Stimulated activated naive B cell treated with anti-CD40 and anti-IgM and Interleukin-4, amounts not matched to agents 10 μg/mL and 1 μg/mL and 100 μg/mL, for 72 hours (primary cell): Measurements from ENCODE around the gene VPS25.

Experiments used
- ATAC-seq, 2 donors: fragments of 150-1000 bp; cut with Tn5 transposase; replicated peaks; 2 replicates each; pipeline ENCODE4 v1.10.0; 2021; ENCODE audit warnings: moderate library complexity in 1 of 2
- DNase-seq: peaks from one replicate; pipeline ENCODE4 v3.0.0; 2021
- H3K27ac Mint-ChIP-seq: one replicate; pipeline ENCODE4 v1.8.0; 2022; ENCODE audit warnings: mild to moderate bottlenecking, mixed read lengths
- H3K27me3 Mint-ChIP-seq, 2 donors: one replicate each; pipeline ENCODE4 v1.8.0; 2022; ENCODE audit warnings: mixed read lengths in 2 of 2
- H3K36me3 Mint-ChIP-seq, 2 donors: one replicate each; pipeline ENCODE4 v1.8.0; 2022; ENCODE audit warnings: mixed read lengths in 2 of 2, mild to moderate bottlenecking in 1 of 2
- H3K4me1 Mint-ChIP-seq, 2 donors: one replicate each; pipeline ENCODE4 v1.8.0; 2022; ENCODE audit warnings: mixed read lengths in 2 of 2, mild to moderate bottlenecking in 1 of 2
- H3K4me3 Mint-ChIP-seq, 2 donors: one replicate each; pipeline ENCODE4 v1.8.0; 2022; ENCODE audit warnings: mild to moderate bottlenecking in 2 of 2, mixed read lengths in 2 of 2, moderate library complexity in 1 of 2
- H3K9me3 Mint-ChIP-seq, 2 donors: one replicate each; pipeline ENCODE4 v1.8.0; 2022; ENCODE audit warnings: mixed read lengths in 2 of 2, mild to moderate bottlenecking in 1 of 2

Gene VPS25

DNA sequence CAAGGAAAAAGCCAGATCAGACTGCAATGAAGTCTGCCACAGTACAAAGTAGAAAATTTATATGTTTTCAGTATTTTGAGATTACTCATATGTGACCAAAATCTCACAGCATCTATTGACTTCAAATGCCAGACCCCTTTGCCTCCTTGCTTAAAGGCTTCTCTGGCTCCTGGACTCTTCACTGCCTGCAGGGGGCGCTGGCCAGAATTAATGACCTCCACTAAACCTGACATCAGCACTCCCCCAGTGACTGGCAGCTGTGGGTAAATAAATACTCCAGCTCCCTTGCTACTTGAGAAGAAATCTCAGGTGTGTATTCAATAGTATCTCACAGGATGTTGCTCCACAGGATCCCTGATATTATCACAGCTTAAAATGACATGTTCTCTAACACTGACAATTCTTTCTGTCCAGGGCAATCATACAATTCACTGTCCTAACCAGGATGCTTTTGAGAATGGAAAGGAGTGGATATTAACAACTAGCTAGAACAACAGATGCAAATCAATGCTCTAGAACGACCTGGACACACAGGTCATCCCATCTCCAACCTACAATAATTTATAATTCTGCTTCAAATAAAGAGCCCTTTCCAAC is 46.8 kb downstream of the VPS25 start:
- H3K27me3 Mint-ChIP-seq = no peaks in the 10 kb centered on the region
- peak; percentile 48 to 60 for ATAC-seq
- no peak overlapping the region for H3K4me3 Mint-ChIP-seq
- peaks cover 34 to 48% of the 10 kb centered on the region in 2 donors for H3K36me3 Mint-ChIP-seq
- no peak overlapping the region for H3K27ac Mint-ChIP-seq
- peak; percentile 40 for DNase-seq
- peaks cover 13 to 25% of the 10 kb centered on the region in 2 donors for H3K4me1 Mint-ChIP-seq
- no peaks in the 10 kb centered on the region for H3K9me3 Mint-ChIP-seq

DNA sequence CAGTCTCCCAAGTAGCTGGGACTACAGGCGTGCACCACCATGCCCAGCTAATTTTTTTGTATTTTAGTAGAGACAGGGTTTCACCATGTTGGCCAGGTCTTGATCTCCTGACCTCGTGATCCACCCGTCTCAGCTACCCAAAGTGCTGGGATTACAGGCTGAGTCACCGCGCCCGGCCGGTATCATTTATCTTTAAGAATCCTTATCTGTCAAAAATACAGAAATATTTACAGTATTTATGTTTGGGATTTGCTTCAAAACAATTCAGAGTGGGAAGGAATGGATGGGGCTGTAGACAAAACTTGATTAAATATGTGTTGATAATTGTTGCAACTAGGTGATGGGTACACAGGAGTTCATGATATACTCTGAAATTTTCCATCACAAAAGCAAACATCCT is 47.9 kb downstream of the VPS25 start:
- Mint-ChIP-seq H3K27ac (no peak overlapping the region), H3K4me1 (peaks cover 13 to 25% of the 10 kb centered on the region in 2 donors), H3K27me3 (no peaks in the 10 kb centered on the region), H3K9me3 (no peaks in the 10 kb centered on the region), H3K36me3 (peaks cover 25 to 38% of the 10 kb centered on the region in 2 donors), H3K4me3 (no peak overlapping the region)
- ATAC-seq (no peak), DNase-seq (no peak)

DNA sequence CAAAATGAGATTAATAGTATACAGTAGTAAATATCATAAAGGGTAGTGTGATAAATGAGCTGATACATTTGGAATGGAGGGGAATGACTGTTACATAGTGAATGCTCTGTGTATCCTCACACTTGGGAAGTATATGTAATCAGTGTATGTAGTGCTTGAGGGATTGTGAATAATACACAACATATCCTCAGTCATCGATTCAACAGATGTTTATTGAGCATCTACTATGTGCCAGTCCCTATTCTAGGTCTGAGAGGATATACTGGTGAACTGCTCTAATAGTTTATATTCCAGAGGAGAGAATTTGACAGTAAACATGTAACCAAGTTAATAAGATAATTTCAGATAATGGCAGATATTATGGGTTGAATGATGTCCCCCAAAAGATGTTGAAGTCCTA is 54.2 kb downstream of the VPS25 start:
- Mint-ChIP-seq H3K27ac (no peak overlapping the region), H3K9me3 (no peaks in the 10 kb centered on the region), H3K36me3 (peaks cover 2 to 6% of the 10 kb centered on the region in 2 donors), H3K4me1 (peaks cover 7 to 23% of the 10 kb centered on the region in 2 donors), H3K4me3 (no peak overlapping the region), H3K27me3 (no peaks in the 10 kb centered on the region)
- ATAC-seq (no peak), DNase-seq (no peak)
